ENCODE measurements around the gene FKBP14. TPM values are rescaled to one million over a fixed set of nuclear protein-coding genes. Genes with fewer than 3 reads are reported as not detected.

FKBP14 gene
- total and polyA plus RNA-seq, 2 experiments from 2014 or later = 11.8 to 12.9 TPM

GRCh38 chr7:29996321-29996720 lies 30.2 kb downstream of the FKBP14 start:
- no peak for ATAC-seq
- no peaks in the 10 kb centered on the region for H3K9me2 ChIP-seq (ENCODE audit: insufficient read depth)

More at GRCh38 chr7:29996321-29996720, 30.2 kb downstream of the FKBP14 start:
- Histone ChIP-seq H2AFZ (no peak overlapping the region), H3K27me3 (ENCODE audit: insufficient read depth) (peaks cover 3% of the 10 kb centered on the region; the same call in 1 of the 2 replicates), H3K4me3 (no peak overlapping the region), H3K4me1 (ENCODE audit: insufficient read depth) (no peaks in the 10 kb centered on the region), H3K27ac (ENCODE audit: low read depth) (no peak overlapping the region), H3K79me2 (replicated peaks; ENCODE audit: insufficient read depth) (no peaks in the 10 kb centered on the region), H3F3A (replicated peaks; ENCODE audit: low read depth) (no peaks in the 10 kb centered on the region), H4K20me1 (replicated peaks; ENCODE audit: insufficient read depth) (no peaks in the 10 kb centered on the region), H3K4me2 (no peak overlapping the region), H3K36me3 (ENCODE audit: insufficient read depth) (no peaks in the 10 kb centered on the region; the same call in 1 of the 2 replicates)
- TF ChIP-seq, protein P1, sequence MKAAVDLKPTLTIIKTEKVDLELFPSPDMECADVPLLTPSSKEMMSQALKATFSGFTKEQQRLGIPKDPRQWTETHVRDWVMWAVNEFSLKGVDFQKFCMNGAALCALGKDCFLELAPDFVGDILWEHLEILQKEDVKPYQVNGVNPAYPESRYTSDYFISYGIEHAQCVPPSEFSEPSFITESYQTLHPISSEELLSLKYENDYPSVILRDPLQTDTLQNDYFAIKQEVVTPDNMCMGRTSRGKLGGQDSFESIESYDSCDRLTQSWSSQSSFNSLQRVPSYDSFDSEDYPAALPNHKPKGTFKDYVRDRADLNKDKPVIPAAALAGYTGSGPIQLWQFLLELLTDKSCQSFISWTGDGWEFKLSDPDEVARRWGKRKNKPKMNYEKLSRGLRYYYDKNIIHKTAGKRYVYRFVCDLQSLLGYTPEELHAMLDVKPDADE (IDR thresholded peaks at IDR 0.05) = no peak
- no peak for TF ChIP-seq JUNB (IDR thresholded peaks at IDR 0.05; ENCODE audit: unreplicated experiment)
- TF ChIP-seq ZNF331 (CRISPR knock-in tag; IDR thresholded peaks at IDR 0.05; ENCODE audit: low read depth) = no peak
- no peak for TF ChIP-seq CTCF (conservative IDR thresholded peaks at IDR 0.05; ENCODE audit: low read depth in 2 of 2)
- TF ChIP-seq POLR2AphosphoS5 (IDR thresholded peaks at IDR 0.05; ENCODE audit: low read depth) = no peak
- no peak for TF ChIP-seq CREB1 (CRISPR knock-in tag; IDR thresholded peaks at IDR 0.05; ENCODE audit: low read depth)
- TF ChIP-seq EZH2phosphoT487 (IDR thresholded peaks at IDR 0.05; ENCODE audit: unreplicated experiment) = no peak
- TF ChIP-seq, protein P2, sequence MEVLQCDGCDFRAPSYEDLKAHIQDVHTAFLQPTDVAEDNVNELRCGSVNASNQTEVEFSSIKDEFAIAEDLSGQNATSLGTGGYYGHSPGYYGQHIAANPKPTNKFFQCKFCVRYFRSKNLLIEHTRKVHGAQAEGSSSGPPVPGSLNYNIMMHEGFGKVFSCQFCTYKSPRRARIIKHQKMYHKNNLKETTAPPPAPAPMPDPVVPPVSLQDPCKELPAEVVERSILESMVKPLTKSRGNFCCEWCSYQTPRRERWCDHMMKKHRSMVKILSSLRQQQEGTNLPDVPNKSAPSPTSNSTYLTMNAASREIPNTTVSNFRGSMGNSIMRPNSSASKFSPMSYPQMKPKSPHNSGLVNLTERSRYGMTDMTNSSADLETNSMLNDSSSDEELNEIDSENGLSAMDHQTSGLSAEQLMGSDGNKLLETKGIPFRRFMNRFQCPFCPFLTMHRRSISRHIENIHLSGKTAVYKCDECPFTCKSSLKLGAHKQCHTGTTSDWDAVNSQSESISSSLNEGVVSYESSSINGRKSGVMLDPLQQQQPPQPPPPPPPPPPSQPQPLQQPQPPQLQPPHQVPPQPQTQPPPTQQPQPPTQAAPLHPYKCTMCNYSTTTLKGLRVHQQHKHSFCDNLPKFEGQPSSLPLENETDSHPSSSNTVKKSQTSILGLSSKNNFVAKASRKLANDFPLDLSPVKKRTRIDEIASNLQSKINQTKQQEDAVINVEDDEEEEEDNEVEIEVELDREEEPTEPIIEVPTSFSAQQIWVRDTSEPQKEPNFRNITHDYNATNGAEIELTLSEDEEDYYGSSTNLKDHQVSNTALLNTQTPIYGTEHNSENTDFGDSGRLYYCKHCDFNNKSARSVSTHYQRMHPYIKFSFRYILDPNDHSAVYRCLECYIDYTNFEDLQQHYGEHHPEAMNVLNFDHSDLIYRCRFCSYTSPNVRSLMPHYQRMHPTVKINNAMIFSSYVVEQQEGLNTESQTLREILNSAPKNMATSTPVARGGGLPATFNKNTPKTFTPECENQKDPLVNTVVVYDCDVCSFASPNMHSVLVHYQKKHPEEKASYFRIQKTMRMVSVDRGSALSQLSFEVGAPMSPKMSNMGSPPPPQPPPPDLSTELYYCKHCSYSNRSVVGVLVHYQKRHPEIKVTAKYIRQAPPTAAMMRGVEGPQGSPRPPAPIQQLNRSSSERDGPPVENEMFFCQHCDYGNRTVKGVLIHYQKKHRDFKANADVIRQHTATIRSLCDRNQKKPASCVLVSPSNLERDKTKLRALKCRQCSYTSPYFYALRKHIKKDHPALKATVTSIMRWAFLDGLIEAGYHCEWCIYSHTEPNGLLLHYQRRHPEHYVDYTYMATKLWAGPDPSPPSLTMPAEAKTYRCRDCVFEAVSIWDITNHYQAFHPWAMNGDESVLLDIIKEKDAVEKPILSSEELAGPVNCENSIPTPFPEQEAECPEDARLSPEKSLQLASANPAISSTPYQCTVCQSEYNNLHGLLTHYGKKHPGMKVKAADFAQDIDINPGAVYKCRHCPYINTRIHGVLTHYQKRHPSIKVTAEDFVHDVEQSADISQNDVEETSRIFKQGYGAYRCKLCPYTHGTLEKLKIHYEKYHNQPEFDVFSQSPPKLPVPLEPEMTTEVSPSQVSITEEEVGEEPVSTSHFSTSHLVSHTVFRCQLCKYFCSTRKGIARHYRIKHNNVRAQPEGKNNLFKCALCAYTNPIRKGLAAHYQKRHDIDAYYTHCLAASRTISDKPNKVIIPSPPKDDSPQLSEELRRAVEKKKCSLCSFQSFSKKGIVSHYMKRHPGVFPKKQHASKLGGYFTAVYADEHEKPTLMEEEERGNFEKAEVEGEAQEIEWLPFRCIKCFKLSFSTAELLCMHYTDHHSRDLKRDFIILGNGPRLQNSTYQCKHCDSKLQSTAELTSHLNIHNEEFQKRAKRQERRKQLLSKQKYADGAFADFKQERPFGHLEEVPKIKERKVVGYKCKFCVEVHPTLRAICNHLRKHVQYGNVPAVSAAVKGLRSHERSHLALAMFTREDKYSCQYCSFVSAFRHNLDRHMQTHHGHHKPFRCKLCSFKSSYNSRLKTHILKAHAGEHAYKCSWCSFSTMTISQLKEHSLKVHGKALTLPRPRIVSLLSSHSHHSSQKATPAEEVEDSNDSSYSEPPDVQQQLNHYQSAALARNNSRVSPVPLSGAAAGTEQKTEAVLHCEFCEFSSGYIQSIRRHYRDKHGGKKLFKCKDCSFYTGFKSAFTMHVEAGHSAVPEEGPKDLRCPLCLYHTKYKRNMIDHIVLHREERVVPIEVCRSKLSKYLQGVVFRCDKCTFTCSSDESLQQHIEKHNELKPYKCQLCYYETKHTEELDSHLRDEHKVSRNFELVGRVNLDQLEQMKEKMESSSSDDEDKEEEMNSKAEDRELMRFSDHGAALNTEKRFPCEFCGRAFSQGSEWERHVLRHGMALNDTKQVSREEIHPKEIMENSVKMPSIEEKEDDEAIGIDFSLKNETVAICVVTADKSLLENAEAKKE (CRISPR knock-in tag; IDR thresholded peaks at IDR 0.05) = no peak
- TF ChIP-seq REST (IDR thresholded peaks at IDR 0.05; ENCODE audit: unreplicated experiment) = no peak
- no peak for TF ChIP-seq NANOG (IDR thresholded peaks at IDR 0.05; ENCODE audit: borderline replicate concordance)
- no peak for TF ChIP-seq ZNF114 (CRISPR knock-in tag; IDR thresholded peaks at IDR 0.05)
- no peak for TF ChIP-seq EZH2 (IDR thresholded peaks at IDR 0.05; ENCODE audit: low read depth, unreplicated experiment)
- TF ChIP-seq STAT1 (IDR thresholded peaks at IDR 0.05; ENCODE audit: unreplicated experiment) = no peak
- peaks cover 9% of the 10 kb centered on the region for H3K4me1 Mint-ChIP-seq
- H3K9me3 Mint-ChIP-seq = peaks cover 43% of the 10 kb centered on the region
- H3K27ac Mint-ChIP-seq = no peak overlapping the region
- DNase-seq (ENCODE audit: low spot score) = no peak
- no peaks in the 10 kb centered on the region for H3K27me3 Mint-ChIP-seq (ENCODE audit: insufficient read depth, low read depth, poor library complexity)
- peaks cover 8% of the 10 kb centered on the region; the same call in 2 of the 3 replicates for H3K36me3 Mint-ChIP-seq (ENCODE audit: low read depth)
- no peak overlapping the region for H3K4me3 Mint-ChIP-seq
